Liver (tissue), 9 donors: ENCODE results near the gene SATB1. TPM values are rescaled to one million over a fixed set of nuclear protein-coding genes. Genes with fewer than 3 reads are reported as not detected.

Experiments used
- DNase-seq: peaks from one replicate; pipeline ENCODE4 v3.0.0-alpha.2; 2017; ENCODE audit warnings: low spot score
- H3K27ac ChIP-seq, 2 donors: one replicate each; pipeline ENCODE4 v1.7.0; 2013; ENCODE audit warnings: inconsistent platforms in 2 of 2, low read length in 2 of 2, control low read depth in 1 of 2, low read depth in 1 of 2, mild to moderate bottlenecking in 1 of 2
- H3K27me3 ChIP-seq, 4 donors: one replicate each; pipeline versions ENCODE4 v1.6.1 to v1.7.0; 2013; ENCODE audit warnings: low read length in 3 of 4, inconsistent platforms in 1 of 4, mild to moderate bottlenecking in 1 of 4, moderate library complexity in 1 of 4; ENCODE audit not compliant: control insufficient read depth in 4 of 4, insufficient read depth in 4 of 4
- H3K36me3 ChIP-seq, 4 donors: one replicate each; pipeline versions ENCODE4 v1.6.1 to v1.7.0; 2013; ENCODE audit warnings: low read length in 3 of 4, mild to moderate bottlenecking in 3 of 4, low read depth in 1 of 4, moderate library complexity in 1 of 4; ENCODE audit not compliant: control insufficient read depth in 4 of 4, insufficient read depth in 3 of 4
- H3K4me1 ChIP-seq, 4 donors: one replicate each; pipeline versions ENCODE4 v1.6.1 to v1.7.0; 2013; ENCODE audit warnings: low read length in 3 of 4, mild to moderate bottlenecking in 3 of 4, moderate library complexity in 1 of 4; ENCODE audit not compliant: control insufficient read depth in 4 of 4, insufficient read depth in 4 of 4
- H3K4me3 ChIP-seq, 3 donors: one replicate each; pipeline versions ENCODE4 v1.6.1 to v1.7.0; 2013; ENCODE audit warnings: low read length in 3 of 3, control low read depth in 1 of 3, low read depth in 1 of 3, mild to moderate bottlenecking in 1 of 3
- H3K9ac ChIP-seq, 2 donors: one replicate each; pipeline ENCODE4 v1.7.0; 2013; ENCODE audit warnings: low read length in 2 of 2, mild to moderate bottlenecking in 2 of 2, moderate library complexity in 2 of 2, control low read depth in 1 of 2, low read depth in 1 of 2
- H3K9me3 ChIP-seq, 4 donors: one replicate each; pipeline versions ENCODE4 v1.6.1 to v1.7.0; 2013; ENCODE audit warnings: low read length in 3 of 4; ENCODE audit not compliant: control insufficient read depth in 4 of 4
- ATF3 ChIP-seq: IDR thresholded peaks from 2 replicates; pipeline ENCODE4 v1.6.1; 2016; ENCODE audit warnings: antibody characterized with exemption
- EGR1 ChIP-seq, 2 donors: IDR thresholded peaks; 2 replicates each; pipeline ENCODE4 v1.6.1; 2016 to 2018; ENCODE audit warnings: antibody characterized with exemption in 2 of 2, low read depth in 2 of 2
- FOXA1 ChIP-seq: IDR thresholded peaks from 2 replicates; pipeline ENCODE4 v1.6.1; 2016; ENCODE audit warnings: antibody characterized with exemption
- FOXA2 ChIP-seq: IDR thresholded peaks from 2 replicates; pipeline ENCODE4 v1.6.1; 2016; ENCODE audit warnings: antibody characterized with exemption
- HNF4G ChIP-seq: IDR thresholded peaks from 2 replicates; pipeline ENCODE4 v1.6.1; 2016; ENCODE audit warnings: antibody characterized with exemption
- JUND ChIP-seq, 2 donors: IDR thresholded peaks; 2 replicates each; pipeline ENCODE4 v1.6.1; 2016; ENCODE audit warnings: antibody characterized with exemption in 2 of 2
- NR2F2 ChIP-seq: IDR thresholded peaks from 2 replicates; pipeline ENCODE4 v1.6.1; 2016; ENCODE audit warnings: antibody characterized with exemption
- RAD21 ChIP-seq, 2 donors: IDR thresholded peaks; 2 replicates each; pipeline ENCODE4 v1.6.1; 2016; ENCODE audit warnings: antibody characterized with exemption in 2 of 2, mild to moderate bottlenecking in 2 of 2
- RXRA ChIP-seq, 2 donors: IDR thresholded peaks; 2 replicates each; pipeline ENCODE4 v1.6.1; 2017 to 2018; ENCODE audit warnings: antibody characterized with exemption in 2 of 2, mild to moderate bottlenecking in 1 of 2
- SP1 ChIP-seq: IDR thresholded peaks from 2 replicates; pipeline ENCODE4 v1.6.1; 2018; ENCODE audit warnings: antibody characterized with exemption, mild to moderate bottlenecking
- TAF1 ChIP-seq: conservative IDR thresholded peaks from 2 replicates; pipeline ENCODE4 v1.6.1; 2016; ENCODE audit warnings: antibody characterized with exemption, mild to moderate bottlenecking
- YY1 ChIP-seq: IDR thresholded peaks from 2 replicates; pipeline ENCODE4 v1.6.1; 2016; ENCODE audit warnings: antibody characterized with exemption, mild to moderate bottlenecking
- ZBTB33 ChIP-seq: IDR thresholded peaks from 2 replicates; pipeline ENCODE4 v1.6.1; 2016; ENCODE audit warnings: antibody characterized with exemption
- WGBS: extraction: QIAGEN DNeasy Blood & Tissue Kit; methylation state at CpG from one replicate; pipeline ENCODE4 v1.1.7; 2013; 5-methylcytosine and 5-hydroxymethylcytosine counted together
- polyA plus RNA-seq, 2 donors: library from polyadenylated mRNA; stranded (reverse) in 1 of 2; unstranded in 1 of 2; fragments of 200-250 nt in 1 of 2; fragments of >200 nt in 1 of 2; fragmentation: Nextera tagmentation in 1 of 2; extraction: Ambion mirVana in 1 of 2; gene quantifications; one replicate each; pipeline versions ENCODE4 v1.2.1 to v1.2.3, GENCODE V29; 2013 to 2015
- total RNA-seq, 2 donors: library from RNA; depleted of rRNA; stranded (reverse); fragments of >200 nt; gene quantifications; one replicate each; pipeline ENCODE4 v1.2.3, GENCODE V29; 2014
- TF ChIP-seq, protein P1 (sequence below): IDR thresholded peaks from 2 replicates; pipeline ENCODE4 v1.6.1; 2016; ENCODE audit warnings: antibody characterized with exemption
- TF ChIP-seq, protein P2 (sequence below): IDR thresholded peaks from 2 replicates; pipeline ENCODE4 v1.6.1; 2016; ENCODE audit warnings: antibody characterized with exemption, mild to moderate bottlenecking
- TF ChIP-seq, protein P3 (sequence below): fragments of 150-350 bp; IDR thresholded peaks from 2 replicates; pipeline ENCODE4 v1.5.1; 2017; ENCODE audit warnings: improper control_type of control experiment, low read depth, low read length; ENCODE audit not compliant: missing input control
- donor health status: healthy.
- donor health status: healthy.
- donor health status: healthy.
- donor health status: healthy.
- donor health status: healthy.

The SATB1 gene
- total and polyA plus RNA-seq, 4 donors = 4.3 to 23.7 (median 10.5) TPM

DNA sequence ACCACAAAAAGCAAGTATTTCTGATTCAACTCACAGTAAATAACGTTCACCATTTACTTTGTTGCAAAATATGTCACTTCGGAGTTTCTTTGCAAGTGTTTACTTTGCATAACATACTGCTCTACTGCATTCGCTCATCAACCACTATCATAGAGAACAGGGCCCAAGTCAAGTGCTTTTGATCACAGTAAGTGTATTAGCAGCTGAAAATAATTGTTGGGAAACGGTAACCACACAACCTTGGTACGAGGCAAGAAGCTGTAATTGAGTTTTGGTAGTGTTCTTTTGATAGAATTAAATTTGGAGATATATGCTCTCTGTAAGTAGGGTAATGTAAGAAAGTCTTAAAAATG, 80.1 kb downstream of the SATB1 start (continued):
- no peak for TF ChIP-seq TAF1

DNA sequence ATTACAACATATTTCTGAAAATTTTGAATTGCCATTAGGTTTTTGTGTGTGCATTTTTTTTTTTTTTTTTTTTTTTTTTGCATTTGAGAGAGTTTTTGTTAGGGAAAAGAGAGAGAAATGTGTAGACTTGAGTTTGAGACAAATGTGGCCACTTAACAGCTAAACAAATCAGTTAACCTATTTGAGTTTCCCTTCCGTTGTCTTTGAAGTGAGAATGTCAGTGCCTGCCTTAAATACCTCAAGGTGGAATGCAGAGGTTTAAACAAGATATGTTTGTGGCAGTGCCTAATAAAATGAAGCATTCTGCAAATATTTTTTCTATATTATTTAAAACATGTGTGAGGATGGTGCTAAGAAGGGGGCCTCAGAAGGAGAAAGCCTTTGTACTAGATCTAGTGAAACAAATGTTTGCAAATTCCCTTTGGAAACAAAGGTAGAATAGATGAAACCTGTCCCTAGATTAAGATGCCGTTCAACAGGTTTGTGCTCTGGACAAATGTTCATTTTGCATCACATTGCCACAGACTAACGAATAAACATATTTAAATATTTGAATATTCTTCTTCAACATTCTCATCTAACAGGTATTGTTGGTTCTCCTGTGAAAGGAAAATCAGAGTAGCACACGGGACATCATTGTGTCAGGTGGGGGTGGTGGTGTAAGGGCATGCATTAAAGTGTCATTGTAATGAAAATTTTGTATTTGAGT, 80.7 kb downstream of the SATB1 start:
- Histone ChIP-seq H3K9me3 (no peaks in the 10 kb centered on the region), H3K4me1 (no peaks in the 10 kb centered on the region), H3K9ac (no peak overlapping the region), H3K4me3 (no peak overlapping the region), H3K27me3 (no peaks in the 10 kb centered on the region), H3K36me3 (peaks cover 0 to 9% (median 4%) of the 10 kb centered on the region in 4 donors), H3K27ac (no peak overlapping the region)
- TF ChIP-seq EGR1 (IDR thresholded peaks at IDR 0.05; ENCODE audit: low read depth in 2 of 2) (no peak), HNF4G (no peak), FOXA2 (no peak), ZBTB33 (no peak), RXRA (IDR thresholded peaks at IDR 0.05) (no peak), JUND (IDR thresholded peaks at IDR 0.05) (no peak), SP1 (no peak), NR2F2 (no peak), FOXA1 (no peak), RAD21 (IDR thresholded peaks at IDR 0.05) (no peak), ATF3 (no peak), YY1 (no peak)
- TF ChIP-seq, protein P1, sequence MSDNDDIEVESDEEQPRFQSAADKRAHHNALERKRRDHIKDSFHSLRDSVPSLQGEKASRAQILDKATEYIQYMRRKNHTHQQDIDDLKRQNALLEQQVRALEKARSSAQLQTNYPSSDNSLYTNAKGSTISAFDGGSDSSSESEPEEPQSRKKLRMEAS = no peak
- TF ChIP-seq, protein P2, sequence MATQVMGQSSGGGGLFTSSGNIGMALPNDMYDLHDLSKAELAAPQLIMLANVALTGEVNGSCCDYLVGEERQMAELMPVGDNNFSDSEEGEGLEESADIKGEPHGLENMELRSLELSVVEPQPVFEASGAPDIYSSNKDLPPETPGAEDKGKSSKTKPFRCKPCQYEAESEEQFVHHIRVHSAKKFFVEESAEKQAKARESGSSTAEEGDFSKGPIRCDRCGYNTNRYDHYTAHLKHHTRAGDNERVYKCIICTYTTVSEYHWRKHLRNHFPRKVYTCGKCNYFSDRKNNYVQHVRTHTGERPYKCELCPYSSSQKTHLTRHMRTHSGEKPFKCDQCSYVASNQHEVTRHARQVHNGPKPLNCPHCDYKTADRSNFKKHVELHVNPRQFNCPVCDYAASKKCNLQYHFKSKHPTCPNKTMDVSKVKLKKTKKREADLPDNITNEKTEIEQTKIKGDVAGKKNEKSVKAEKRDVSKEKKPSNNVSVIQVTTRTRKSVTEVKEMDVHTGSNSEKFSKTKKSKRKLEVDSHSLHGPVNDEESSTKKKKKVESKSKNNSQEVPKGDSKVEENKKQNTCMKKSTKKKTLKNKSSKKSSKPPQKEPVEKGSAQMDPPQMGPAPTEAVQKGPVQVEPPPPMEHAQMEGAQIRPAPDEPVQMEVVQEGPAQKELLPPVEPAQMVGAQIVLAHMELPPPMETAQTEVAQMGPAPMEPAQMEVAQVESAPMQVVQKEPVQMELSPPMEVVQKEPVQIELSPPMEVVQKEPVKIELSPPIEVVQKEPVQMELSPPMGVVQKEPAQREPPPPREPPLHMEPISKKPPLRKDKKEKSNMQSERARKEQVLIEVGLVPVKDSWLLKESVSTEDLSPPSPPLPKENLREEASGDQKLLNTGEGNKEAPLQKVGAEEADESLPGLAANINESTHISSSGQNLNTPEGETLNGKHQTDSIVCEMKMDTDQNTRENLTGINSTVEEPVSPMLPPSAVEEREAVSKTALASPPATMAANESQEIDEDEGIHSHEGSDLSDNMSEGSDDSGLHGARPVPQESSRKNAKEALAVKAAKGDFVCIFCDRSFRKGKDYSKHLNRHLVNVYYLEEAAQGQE = no peak
- TF ChIP-seq, protein P3, sequence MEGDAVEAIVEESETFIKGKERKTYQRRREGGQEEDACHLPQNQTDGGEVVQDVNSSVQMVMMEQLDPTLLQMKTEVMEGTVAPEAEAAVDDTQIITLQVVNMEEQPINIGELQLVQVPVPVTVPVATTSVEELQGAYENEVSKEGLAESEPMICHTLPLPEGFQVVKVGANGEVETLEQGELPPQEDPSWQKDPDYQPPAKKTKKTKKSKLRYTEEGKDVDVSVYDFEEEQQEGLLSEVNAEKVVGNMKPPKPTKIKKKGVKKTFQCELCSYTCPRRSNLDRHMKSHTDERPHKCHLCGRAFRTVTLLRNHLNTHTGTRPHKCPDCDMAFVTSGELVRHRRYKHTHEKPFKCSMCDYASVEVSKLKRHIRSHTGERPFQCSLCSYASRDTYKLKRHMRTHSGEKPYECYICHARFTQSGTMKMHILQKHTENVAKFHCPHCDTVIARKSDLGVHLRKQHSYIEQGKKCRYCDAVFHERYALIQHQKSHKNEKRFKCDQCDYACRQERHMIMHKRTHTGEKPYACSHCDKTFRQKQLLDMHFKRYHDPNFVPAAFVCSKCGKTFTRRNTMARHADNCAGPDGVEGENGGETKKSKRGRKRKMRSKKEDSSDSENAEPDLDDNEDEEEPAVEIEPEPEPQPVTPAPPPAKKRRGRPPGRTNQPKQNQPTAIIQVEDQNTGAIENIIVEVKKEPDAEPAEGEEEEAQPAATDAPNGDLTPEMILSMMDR = no peak
- DNase-seq = no peak
- WGBS = 43% methylated on average over 4 of the region's 4 CpGs
